EL (cell line): ENCODE data around the gene MARCHF9.

Experiments
- DNase-seq: peaks from one replicate; pipeline ENCODE4 v3.0.0-alpha.2; 2016

The MARCHF9 gene

GRCh38 chr12:57739387-57739786, 15.5 kb upstream of the MARCHF9 start:
- DNase-seq, result no peak

GRCh38 chr12:57739914-57740538, 14.9 kb upstream of the MARCHF9 start:
- no peak for DNase-seq

- DNase-seq, result no peak
Observed at GRCh38 chr12:57740656-57741412, 14.1 kb upstream of the MARCHF9 start.

- DNase-seq, result no peak
Observed at GRCh38 chr12:57741413-57741789, 13.5 kb upstream of the MARCHF9 start.

- no peak for DNase-seq
Observed at GRCh38 chr12:57741844-57742738, 12.8 kb upstream of the MARCHF9 start.

GRCh38 chr12:57743769-57744168, 11.1 kb upstream of the MARCHF9 start:
- no peak for DNase-seq

- DNase-seq, result no peak
Observed at GRCh38 chr12:57744194-57744776, 10.6 kb upstream of the MARCHF9 start.

- DNase-seq, result peak; percentile 98
Observed at GRCh38 chr12:57744777-57745484, 10.0 kb upstream of the MARCHF9 start, which contains the start of gene TSPAN31. Gene TSPAN31, plus strand, starts transcription at chr12:57745039. Its CDS starts 116 bp downstream, at chr12:57745155.

GRCh38 chr12:57745485-57745881, 9.4 kb upstream of the MARCHF9 start:
- DNase-seq, result no peak

- DNase-seq, result no peak
Observed at GRCh38 chr12:57746025-57746424, 8.9 kb upstream of the MARCHF9 start.

GRCh38 chr12:57749061-57749460, 5.8 kb upstream of the MARCHF9 start:
- DNase-seq, result no peak

GRCh38 chr12:57750561-57751431, 4.1 kb upstream of the MARCHF9 start:
- no peak for DNase-seq

- DNase-seq, result no peak
Observed at GRCh38 chr12:57751432-57751787, 3.5 kb upstream of the MARCHF9 start.

- DNase-seq, result peak; percentile 100
Observed at GRCh38 chr12:57751788-57752667, 2.9 kb upstream of the MARCHF9 start, which contains the start of gene CDK4. Gene CDK4, minus strand, starts transcription at chr12:57752310. Its CDS starts 593 bp downstream, at chr12:57751717.

GRCh38 chr12:57752668-57753000, 2.3 kb upstream of the MARCHF9 start:
- DNase-seq, result no peak

GRCh38 chr12:57753756-57754337, 1.1 kb upstream of the MARCHF9 start:
- DNase-seq, result no peak

- DNase-seq, result no peak
Observed at GRCh38 chr12:57755194-57755453, 221 bp downstream of the MARCHF9 start.

- no peak for DNase-seq
Observed at GRCh38 chr12:57755454-57756372, 810 bp downstream of the MARCHF9 start.
